Aorta (tissue), 5 donors: Measurements from ENCODE around the gene SHROOM4. TPM values are rescaled to one million over a fixed set of nuclear protein-coding genes. Genes with fewer than 3 reads are reported as not detected.

Source experiments
- ATAC-seq: fragments of 200-7000 bp; cut with Tn5 transposase; one replicate; pipeline ENCODE4 v1.9.1; 2022; ENCODE audit warnings: moderate library complexity; ENCODE audit not compliant: low FRiP score
- DNase-seq, 2 donors: peaks; one replicate each; pipeline ENCODE4 v3.0.0-alpha.2; 2020
- H3K27ac ChIP-seq, 2 donors: one replicate each; pipeline ENCODE4 v1.5.1; 2013; ENCODE audit warnings: low read length in 2 of 2, mild to moderate bottlenecking in 2 of 2, moderate library complexity in 2 of 2, control low read depth in 1 of 2, inconsistent platforms in 1 of 2, low read depth in 1 of 2
- H3K27me3 ChIP-seq, 2 donors: one replicate each; pipeline ENCODE4 v1.6.1; 2013; ENCODE audit warnings: control low read depth in 1 of 2, low read length in 1 of 2, mild to moderate bottlenecking in 1 of 2, moderate library complexity in 1 of 2; ENCODE audit not compliant: insufficient read depth in 2 of 2, control insufficient read depth in 1 of 2
- H3K36me3 ChIP-seq, 2 donors: one replicate each; pipeline ENCODE4 v1.6.1; 2013; ENCODE audit warnings: control low read depth in 1 of 2, low read length in 1 of 2, mild to moderate bottlenecking in 1 of 2; ENCODE audit not compliant: insufficient read depth in 2 of 2, control insufficient read depth in 1 of 2
- H3K4me1 ChIP-seq, 2 donors: one replicate each; pipeline ENCODE4 v1.6.1; 2013; ENCODE audit warnings: low read length in 2 of 2, control low read depth in 1 of 2, mild to moderate bottlenecking in 1 of 2, moderate library complexity in 1 of 2; ENCODE audit not compliant: insufficient read depth in 2 of 2, control insufficient read depth in 1 of 2
- H3K4me3 ChIP-seq, 2 donors: one replicate each; pipeline ENCODE4 v1.5.1; 2013; ENCODE audit warnings: low read length in 2 of 2, control low read depth in 1 of 2, mild to moderate bottlenecking in 1 of 2
- H3K9me3 ChIP-seq: one replicate; pipeline ENCODE4 v1.6.1; 2013; ENCODE audit warnings: mild to moderate bottlenecking, low read length; ENCODE audit not compliant: control insufficient read depth
- WGBS, 2 donors: extraction: QIAGEN DNeasy Blood & Tissue Kit; methylation state at CpG; one replicate each; pipeline ENCODE4 v1.1.7; 2013; 5-methylcytosine and 5-hydroxymethylcytosine counted together
- intact Hi-C, 2 donors: fragments of 100-400 bp; cut with DNase I; formaldehyde crosslinking; loops; one replicate each; pipeline versions ENCODE4 v1.14.2 to v1.15.0; 2022
- polyA plus RNA-seq, 2 donors: library from polyadenylated mRNA; stranded (reverse); fragments of 200-250 nt; gene quantifications; one replicate each; pipeline ENCODE4 v1.2.3, GENCODE V29; 2013
- total RNA-seq, 2 donors: library from RNA; stranded (reverse); fragmentation: NEBNext Ultra II Directional; extraction: Animal tissue kit (Norgen Biotek cat#: 25700); gene quantifications; one replicate each; pipeline ENCODE4 v1.2.1, GENCODE V29; 2021
- donor health status: healthy with polysubstance abuse.
- donor health status: Bipolar disorder and iron deficiency.
- donor health status: DM: no; HTN: no; CAD: no.
- donor health status: DM: no; HTN: no; CAD: no.
- donor health status: DM: yes; HTN: yes; CAD: no.

SHROOM4 gene
- total and polyA plus RNA-seq, 4 donors = 0.38 to 16.4 (median 7.5) TPM

DNA sequence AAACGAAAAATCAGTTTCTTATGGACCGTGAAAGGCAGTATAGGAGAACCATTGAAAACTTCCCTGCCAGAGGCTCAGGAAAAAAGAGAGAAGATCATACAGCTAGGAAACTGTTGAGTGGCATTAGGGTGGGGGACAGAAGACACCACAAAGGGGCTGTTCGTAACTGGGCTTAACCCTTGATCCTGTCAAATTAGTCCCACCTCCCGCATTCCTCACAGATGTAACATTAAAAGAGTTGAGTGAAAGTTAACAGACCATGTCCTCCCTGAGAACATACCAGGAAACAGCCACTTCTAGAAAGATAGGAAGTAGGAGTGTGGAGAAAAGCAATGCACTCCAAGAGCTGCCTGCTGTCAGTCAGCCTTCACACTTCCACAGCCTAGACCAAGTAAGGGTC, 8.7 kb downstream of the SHROOM4 start:
- WGBS, 2 donors = 76 to 87% methylated on average over 4 of the region's 4 CpGs
- Histone ChIP-seq H3K36me3 (no peaks in the 10 kb centered on the region), H3K4me3 (no peak overlapping the region), H3K9me3 (no peaks in the 10 kb centered on the region), H3K27ac (no peak overlapping the region), H3K27me3 (no peaks in the 10 kb centered on the region), H3K4me1 (no peaks in the 10 kb centered on the region)
- ATAC-seq (no peak), DNase-seq (no peak)
- intact Hi-C loops = no loop called here

DNA sequence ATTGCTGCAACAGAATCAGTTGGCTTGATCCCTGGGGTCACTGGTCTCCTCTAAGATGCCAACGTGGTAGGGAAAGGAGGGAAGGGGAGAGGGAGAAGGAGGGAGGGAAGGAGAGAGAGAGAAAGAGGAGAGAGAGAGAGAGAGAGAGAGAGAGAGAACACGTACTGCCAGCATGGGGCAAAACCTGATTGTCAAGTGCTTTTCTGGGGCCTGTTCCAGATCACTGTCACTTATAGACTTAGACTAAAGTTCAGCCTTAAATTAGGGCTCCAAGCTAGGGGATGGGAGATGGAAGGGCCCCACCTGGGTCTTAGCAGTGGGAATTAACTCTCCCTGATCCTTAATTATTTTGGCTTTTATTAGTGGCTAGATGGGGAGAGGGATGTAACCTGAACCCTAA, 12.9 kb downstream of the SHROOM4 start:
- Histone ChIP-seq H3K9me3 (no peaks in the 10 kb centered on the region), H3K4me1 (no peaks in the 10 kb centered on the region), H3K27ac (no peak overlapping the region), H3K4me3 (no peak overlapping the region), H3K27me3 (no peaks in the 10 kb centered on the region), H3K36me3 (no peaks in the 10 kb centered on the region)
- no peak for DNase-seq
- intact Hi-C loops = no loop called here
- no peak for ATAC-seq
- WGBS, 2 donors = 11 to 15% methylated on average over 2 of the region's 2 CpGs

DNA sequence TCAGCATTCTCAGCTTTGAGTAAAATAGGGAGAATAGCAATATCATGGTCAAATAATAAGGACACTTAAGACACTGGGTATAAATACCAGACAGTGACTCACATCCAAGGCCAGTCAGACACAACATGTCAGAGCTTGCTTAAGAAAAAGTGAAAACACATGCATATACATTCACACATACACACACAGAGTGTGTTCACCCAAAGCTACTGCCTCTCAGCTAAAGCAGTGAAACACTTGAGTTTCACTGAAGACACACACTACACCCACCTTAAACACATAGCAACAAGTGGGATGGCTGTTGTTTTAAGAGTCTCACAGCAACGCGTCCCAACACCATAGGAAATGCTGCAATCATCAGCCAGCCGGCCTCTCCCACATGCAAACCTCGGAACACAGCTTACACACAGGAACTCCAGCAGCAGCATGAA, 14.4 kb downstream of the SHROOM4 start:
- Histone ChIP-seq H3K4me1 (no peaks in the 10 kb centered on the region), H3K27ac (no peak overlapping the region), H3K27me3 (no peaks in the 10 kb centered on the region), H3K4me3 (no peak overlapping the region), H3K36me3 (no peaks in the 10 kb centered on the region), H3K9me3 (no peaks in the 10 kb centered on the region)
- ATAC-seq = no peak
- intact Hi-C loops = no loop called here
- WGBS, 2 donors = 46 to 54% methylated on average over 4 of the region's 4 CpGs
- DNase-seq = peak in 1 of 2 donors; percentile 40

DNA sequence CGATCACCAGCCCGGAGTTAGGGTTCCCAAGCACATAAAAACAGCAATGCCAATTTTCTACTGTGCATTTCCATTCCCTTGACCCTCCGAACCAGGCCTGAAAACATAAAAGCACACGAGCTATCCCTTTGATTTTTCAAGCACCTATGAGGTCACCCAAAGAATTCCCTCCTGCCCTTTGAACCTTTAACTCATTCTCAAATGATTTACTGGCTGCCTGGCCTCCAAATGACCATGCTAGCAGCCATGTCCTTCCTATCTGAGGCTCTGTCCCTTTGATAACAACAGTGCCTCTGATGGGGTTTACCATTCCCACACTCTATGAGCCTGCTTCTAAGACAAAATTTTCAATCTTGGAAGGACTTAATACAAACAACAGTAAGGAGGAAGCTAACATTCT, 15.2 kb downstream of the SHROOM4 start:
- no peak overlapping the region for H3K4me3 ChIP-seq
- H3K27ac ChIP-seq = no peak overlapping the region
- H3K27me3 ChIP-seq = no peaks in the 10 kb centered on the region
- no peak for DNase-seq
- no peaks in the 10 kb centered on the region for H3K4me1 ChIP-seq
- 63 to 94% methylated on average over 4 of the region's 4 CpGs for WGBS, 2 donors
- intact Hi-C loops = no loop called here
- H3K36me3 ChIP-seq = no peaks in the 10 kb centered on the region
- ATAC-seq = no peak
- H3K9me3 ChIP-seq = no peaks in the 10 kb centered on the region

DNA sequence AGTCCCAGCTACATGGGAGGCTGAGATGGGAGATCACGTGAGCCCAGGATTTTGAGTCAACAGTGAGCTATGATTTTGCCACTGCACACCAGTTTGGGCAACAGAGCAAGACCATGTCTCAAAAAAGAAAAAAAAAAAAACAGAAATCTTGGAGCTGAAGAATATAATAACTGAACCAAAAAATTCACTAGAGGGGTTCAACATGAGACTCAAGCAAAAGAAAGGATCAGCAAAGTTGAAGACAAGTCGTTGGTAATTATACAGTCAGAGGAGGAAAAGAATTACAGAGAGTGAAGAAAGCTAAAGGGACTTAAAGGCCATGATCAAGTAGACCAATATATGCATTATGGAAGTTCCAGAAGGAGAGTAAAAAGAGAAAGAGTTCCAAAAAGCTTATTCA, 26.9 kb downstream of the SHROOM4 start:
- no peak overlapping the region for H3K4me3 ChIP-seq
- no peak for DNase-seq
- intact Hi-C loops = no loop called here
- no peak for ATAC-seq
- H3K9me3 ChIP-seq = no peaks in the 10 kb centered on the region
- H3K27me3 ChIP-seq = no peaks in the 10 kb centered on the region
- WGBS, 2 donors = 70 to 97% methylated on average over 2 of the region's 2 CpGs
- H3K27ac ChIP-seq = no peak overlapping the region
- H3K4me1 ChIP-seq = no peaks in the 10 kb centered on the region
- no peaks in the 10 kb centered on the region for H3K36me3 ChIP-seq

DNA sequence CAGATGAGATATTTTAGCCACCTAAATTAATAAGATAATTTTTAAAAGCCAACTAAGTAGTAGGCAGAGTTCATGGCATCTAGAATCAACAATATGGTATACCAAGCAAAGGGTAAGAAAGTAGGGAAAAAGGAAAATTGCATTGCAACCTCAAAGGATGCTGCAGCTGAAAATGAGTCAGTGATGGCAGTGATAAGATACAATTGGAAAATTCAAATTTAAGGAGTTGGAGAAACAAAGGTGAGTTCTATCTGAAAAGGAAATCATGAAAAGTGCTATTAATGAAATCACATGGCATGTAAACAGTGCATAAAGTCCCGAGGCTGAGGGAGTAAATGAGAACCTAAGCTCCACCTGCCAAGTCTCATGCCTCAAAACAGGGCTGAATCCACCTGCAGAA, 33.9 kb downstream of the SHROOM4 start:
- ATAC-seq (no peak), DNase-seq (no peak)
- Histone ChIP-seq H3K27me3 (no peaks in the 10 kb centered on the region), H3K27ac (no peak overlapping the region), H3K4me1 (no peaks in the 10 kb centered on the region), H3K36me3 (no peaks in the 10 kb centered on the region), H3K4me3 (no peak overlapping the region), H3K9me3 (no peaks in the 10 kb centered on the region)
- 46 to 48% methylated on average over 1 of the region's 1 CpG for WGBS, 2 donors
- intact Hi-C loops = no loop called here

DNA sequence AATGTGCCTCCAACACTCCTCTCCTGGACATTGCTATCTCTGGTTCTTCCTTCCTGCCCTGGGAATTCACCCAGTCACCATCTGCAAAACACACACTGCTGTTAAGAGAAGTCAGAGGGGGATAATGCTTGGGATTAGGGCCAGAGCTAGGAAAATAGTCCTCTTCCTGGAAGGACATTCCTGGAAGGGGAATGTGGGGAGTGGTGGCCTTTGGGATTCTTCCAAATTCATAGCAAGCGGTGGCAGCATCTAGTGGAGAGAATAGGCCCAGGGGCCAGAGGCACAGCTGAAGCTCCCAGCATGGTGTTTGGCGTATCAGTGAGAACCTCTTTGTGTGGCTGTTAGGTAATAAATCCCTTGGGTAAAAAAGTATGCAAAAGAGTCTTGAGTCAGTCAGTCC, 34.3 kb downstream of the SHROOM4 start:
- no peak overlapping the region for H3K27ac ChIP-seq
- ATAC-seq (no peak), DNase-seq (no peak)
- H3K36me3 ChIP-seq = no peaks in the 10 kb centered on the region
- H3K4me3 ChIP-seq = no peak overlapping the region
- WGBS, 2 donors = 67 to 68% methylated on average over 2 of the region's 2 CpGs
- no peaks in the 10 kb centered on the region for H3K9me3 ChIP-seq
- H3K4me1 ChIP-seq = no peaks in the 10 kb centered on the region
- no peaks in the 10 kb centered on the region for H3K27me3 ChIP-seq
- intact Hi-C loops = no loop called here

DNA sequence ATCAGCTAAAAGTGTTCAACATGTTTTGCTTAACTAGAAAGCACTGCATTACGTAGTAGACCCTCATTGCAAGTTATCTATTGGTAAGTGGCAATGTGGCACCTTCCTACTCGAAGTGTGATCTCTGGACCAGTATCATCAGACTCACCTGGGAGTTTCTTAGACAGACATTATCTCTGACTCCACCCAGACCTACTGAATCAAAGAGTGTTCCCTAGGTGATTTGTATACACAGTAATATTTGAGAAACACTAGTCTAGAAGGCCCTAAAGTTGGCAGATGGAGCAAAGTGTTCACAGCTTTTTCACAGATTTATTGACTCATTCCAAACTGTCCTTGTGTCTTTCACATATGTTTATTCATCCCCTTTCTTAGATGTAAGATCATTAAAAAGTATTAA, 35.7 kb downstream of the SHROOM4 start:
- DNase-seq (no peak), ATAC-seq (no peak)
- Histone ChIP-seq H3K9me3 (no peaks in the 10 kb centered on the region), H3K27ac (no peak overlapping the region), H3K4me3 (no peak overlapping the region), H3K27me3 (no peaks in the 10 kb centered on the region), H3K36me3 (no peaks in the 10 kb centered on the region), H3K4me1 (no peaks in the 10 kb centered on the region)
- intact Hi-C loops = no loop called here
- WGBS, 2 donors = 61 to 96% methylated on average over 2 of the region's 2 CpGs

DNA sequence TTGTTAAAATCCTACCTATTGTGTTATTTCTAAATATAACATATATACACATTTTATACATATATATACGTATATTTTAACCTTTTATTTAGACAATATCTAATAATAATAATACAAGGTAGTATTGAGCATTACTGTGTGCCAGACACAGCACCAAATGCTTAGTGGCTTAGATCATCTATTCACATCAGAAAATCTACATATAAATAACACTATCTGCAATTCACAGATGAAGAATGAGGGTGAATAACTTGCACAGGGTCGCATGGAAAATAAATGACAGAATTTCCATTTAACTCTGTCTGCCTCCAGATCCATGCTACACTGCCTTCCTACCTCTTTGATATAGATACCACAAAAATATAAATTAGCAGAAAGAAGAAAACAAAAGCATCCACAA, 37.7 kb downstream of the SHROOM4 start:
- no peaks in the 10 kb centered on the region for H3K4me1 ChIP-seq
- H3K36me3 ChIP-seq = no peaks in the 10 kb centered on the region
- no peak overlapping the region for H3K4me3 ChIP-seq
- WGBS, 2 donors = 30 to 34% methylated on average over 2 of the region's 2 CpGs
- no peak overlapping the region for H3K27ac ChIP-seq
- no peaks in the 10 kb centered on the region for H3K9me3 ChIP-seq
- no peaks in the 10 kb centered on the region for H3K27me3 ChIP-seq
- intact Hi-C loops = no loop called here
- no peak for DNase-seq
- no peak for ATAC-seq
